Measurements from ENCODE around the gene GCAT.

DNA sequence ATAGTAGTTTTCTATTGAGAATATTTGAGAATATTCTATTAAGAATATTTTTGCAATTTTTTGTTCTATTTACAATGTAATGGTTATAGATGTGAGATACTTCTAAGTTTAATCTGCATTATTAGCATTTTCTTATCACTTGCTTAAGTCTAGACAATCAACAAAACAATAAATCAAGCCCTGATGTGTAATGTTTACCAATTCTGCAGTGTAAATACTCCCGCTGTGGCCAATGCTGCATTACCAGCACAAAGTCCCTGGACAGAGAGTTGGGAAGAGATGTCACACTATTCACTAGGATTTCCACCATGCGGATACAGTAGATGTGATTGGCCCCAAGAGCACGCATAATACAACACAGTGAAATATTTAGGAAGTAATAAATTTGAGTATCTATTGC is 47.6 kb upstream of the GCAT start:
- TF ChIP-seq, protein P1, sequence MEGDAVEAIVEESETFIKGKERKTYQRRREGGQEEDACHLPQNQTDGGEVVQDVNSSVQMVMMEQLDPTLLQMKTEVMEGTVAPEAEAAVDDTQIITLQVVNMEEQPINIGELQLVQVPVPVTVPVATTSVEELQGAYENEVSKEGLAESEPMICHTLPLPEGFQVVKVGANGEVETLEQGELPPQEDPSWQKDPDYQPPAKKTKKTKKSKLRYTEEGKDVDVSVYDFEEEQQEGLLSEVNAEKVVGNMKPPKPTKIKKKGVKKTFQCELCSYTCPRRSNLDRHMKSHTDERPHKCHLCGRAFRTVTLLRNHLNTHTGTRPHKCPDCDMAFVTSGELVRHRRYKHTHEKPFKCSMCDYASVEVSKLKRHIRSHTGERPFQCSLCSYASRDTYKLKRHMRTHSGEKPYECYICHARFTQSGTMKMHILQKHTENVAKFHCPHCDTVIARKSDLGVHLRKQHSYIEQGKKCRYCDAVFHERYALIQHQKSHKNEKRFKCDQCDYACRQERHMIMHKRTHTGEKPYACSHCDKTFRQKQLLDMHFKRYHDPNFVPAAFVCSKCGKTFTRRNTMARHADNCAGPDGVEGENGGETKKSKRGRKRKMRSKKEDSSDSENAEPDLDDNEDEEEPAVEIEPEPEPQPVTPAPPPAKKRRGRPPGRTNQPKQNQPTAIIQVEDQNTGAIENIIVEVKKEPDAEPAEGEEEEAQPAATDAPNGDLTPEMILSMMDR (IDR thresholded peaks at IDR 0.05 in 2 of 3, conservative IDR thresholded peaks at IDR 0.05 in 1 of 3; ENCODE audit: control insufficient read depth in 2 of 3, extremely low read depth in 1 of 3, insufficient read depth in 1 of 3, low read depth in 3 of 3, low read length in 3 of 3): no peak
- TF ChIP-seq FOXM1 (IDR thresholded peaks at IDR 0.05; ENCODE audit: low read depth, low read length) (no peak), ZNF274 (IDR thresholded peaks at IDR 0.05; ENCODE audit: insufficient read depth, insufficient read length) (no peak), RAD21 (IDR thresholded peaks at IDR 0.05; ENCODE audit: insufficient read depth, low read depth, low read length) (no peak), MXI1 (IDR thresholded peaks at IDR 0.05; ENCODE audit: low read depth, low read length) (no peak), EGR1 (IDR thresholded peaks at IDR 0.05; ENCODE audit: borderline replicate concordance in 1 of 2, low read depth in 2 of 2, low read length in 2 of 2) (no peak)
- TF ChIP-seq, protein P2, sequence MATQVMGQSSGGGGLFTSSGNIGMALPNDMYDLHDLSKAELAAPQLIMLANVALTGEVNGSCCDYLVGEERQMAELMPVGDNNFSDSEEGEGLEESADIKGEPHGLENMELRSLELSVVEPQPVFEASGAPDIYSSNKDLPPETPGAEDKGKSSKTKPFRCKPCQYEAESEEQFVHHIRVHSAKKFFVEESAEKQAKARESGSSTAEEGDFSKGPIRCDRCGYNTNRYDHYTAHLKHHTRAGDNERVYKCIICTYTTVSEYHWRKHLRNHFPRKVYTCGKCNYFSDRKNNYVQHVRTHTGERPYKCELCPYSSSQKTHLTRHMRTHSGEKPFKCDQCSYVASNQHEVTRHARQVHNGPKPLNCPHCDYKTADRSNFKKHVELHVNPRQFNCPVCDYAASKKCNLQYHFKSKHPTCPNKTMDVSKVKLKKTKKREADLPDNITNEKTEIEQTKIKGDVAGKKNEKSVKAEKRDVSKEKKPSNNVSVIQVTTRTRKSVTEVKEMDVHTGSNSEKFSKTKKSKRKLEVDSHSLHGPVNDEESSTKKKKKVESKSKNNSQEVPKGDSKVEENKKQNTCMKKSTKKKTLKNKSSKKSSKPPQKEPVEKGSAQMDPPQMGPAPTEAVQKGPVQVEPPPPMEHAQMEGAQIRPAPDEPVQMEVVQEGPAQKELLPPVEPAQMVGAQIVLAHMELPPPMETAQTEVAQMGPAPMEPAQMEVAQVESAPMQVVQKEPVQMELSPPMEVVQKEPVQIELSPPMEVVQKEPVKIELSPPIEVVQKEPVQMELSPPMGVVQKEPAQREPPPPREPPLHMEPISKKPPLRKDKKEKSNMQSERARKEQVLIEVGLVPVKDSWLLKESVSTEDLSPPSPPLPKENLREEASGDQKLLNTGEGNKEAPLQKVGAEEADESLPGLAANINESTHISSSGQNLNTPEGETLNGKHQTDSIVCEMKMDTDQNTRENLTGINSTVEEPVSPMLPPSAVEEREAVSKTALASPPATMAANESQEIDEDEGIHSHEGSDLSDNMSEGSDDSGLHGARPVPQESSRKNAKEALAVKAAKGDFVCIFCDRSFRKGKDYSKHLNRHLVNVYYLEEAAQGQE (IDR thresholded peaks at IDR 0.05; ENCODE audit: low read depth, low read length): no peak
- TF ChIP-seq, protein P3, sequence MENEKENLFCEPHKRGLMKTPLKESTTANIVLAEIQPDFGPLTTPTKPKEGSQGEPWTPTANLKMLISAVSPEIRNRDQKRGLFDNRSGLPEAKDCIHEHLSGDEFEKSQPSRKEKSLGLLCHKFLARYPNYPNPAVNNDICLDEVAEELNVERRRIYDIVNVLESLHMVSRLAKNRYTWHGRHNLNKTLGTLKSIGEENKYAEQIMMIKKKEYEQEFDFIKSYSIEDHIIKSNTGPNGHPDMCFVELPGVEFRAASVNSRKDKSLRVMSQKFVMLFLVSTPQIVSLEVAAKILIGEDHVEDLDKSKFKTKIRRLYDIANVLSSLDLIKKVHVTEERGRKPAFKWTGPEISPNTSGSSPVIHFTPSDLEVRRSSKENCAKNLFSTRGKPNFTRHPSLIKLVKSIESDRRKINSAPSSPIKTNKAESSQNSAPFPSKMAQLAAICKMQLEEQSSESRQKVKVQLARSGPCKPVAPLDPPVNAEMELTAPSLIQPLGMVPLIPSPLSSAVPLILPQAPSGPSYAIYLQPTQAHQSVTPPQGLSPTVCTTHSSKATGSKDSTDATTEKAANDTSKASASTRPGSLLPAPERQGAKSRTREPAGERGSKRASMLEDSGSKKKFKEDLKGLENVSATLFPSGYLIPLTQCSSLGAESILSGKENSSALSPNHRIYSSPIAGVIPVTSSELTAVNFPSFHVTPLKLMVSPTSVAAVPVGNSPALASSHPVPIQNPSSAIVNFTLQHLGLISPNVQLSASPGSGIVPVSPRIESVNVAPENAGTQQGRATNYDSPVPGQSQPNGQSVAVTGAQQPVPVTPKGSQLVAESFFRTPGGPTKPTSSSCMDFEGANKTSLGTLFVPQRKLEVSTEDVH (IDR thresholded peaks at IDR 0.05; ENCODE audit: low read depth, partially characterized antibody): no peak

Measured in GM12878 (cell line).